HL-60/S4 (cell line): ENCODE data around the gene HCLS1.
"Not testable (repeated sequence)": the region's sequence is repeated elsewhere in the genome, so short reads cannot be mapped to it uniquely, and the experiment has no call there.

ENCODE experiments used
- in situ Hi-C: fragments of 300-500 bp; cut with MboI; formaldehyde crosslinking; loops from 2 replicates; pipeline ENCODE4 v1.14.3; 2022; ENCODE audit warnings: low sequenced_read_pairs

Gene HCLS1

DNA sequence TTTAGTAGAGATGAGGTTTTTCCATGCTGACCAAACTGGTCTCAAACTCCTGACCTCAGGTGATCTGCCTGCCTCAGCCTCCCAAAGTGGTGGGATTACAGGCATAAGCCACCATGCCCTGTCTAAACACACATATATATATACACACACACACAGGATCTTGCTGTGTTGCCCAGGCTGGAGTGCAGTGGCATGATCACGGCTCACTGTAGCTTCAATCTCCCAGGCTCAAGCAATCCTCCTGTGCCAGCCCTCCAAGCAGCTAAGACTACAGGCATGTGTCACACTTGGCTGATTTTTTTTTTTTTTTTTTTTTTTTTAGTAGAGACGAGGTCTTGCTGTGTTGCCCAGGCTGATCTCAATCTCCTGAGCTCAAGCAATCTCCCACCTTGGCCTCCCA, 60.8 kb downstream of the HCLS1 start:
- in situ Hi-C loops, result not testable (repeated sequence)

DNA sequence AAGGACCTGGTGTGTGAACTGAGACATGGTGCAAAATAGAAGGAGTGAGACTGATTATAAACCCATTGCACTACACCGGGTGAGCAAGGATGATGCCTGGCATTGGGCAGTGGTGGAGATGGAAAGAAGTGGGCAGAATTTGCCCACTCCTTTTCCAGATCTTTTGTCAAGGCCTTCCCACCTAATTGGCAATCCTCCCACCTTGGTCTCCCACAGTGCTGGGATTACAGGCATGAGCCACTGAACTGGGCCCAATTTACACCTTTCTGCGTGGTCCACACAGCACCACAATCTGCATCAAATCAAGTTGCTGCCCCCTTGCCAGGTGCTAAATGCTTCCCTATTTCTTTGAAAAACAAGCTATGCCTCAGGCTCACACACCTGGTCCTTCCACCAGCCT, 62.1 kb downstream of the HCLS1 start:
- in situ Hi-C loops, result no loop called here

DNA sequence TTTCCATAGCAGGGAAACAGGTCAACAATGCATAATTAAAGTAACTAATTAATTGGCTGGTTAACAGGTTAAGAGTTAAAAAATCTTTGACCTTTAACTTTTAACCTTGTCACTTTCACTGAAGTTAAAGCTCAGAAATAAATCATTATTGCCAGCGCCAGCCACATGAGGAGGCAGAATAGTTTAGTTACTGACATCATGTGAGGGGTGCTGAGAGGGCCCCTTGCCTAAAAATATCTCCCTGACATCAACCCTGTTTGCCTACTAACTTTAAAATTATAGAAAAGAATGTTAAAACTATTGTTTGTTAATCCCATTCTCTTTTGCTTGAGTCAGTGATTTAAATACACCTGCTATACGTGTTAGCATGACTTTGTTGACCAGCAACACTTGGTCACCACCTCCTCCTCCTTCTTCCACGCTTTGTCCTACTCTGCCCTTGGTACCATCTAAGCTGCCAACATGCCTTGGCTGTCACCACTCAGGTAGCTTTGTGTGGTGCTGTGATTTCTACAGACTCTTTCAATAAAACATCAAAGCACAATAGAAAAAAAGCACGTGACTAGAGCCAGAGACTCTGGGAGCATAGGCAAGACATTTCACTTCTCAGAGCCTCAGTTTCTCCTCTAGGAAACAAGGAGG, 64.8 kb downstream of the HCLS1 start:
- in situ Hi-C loops, result no loop called here

DNA sequence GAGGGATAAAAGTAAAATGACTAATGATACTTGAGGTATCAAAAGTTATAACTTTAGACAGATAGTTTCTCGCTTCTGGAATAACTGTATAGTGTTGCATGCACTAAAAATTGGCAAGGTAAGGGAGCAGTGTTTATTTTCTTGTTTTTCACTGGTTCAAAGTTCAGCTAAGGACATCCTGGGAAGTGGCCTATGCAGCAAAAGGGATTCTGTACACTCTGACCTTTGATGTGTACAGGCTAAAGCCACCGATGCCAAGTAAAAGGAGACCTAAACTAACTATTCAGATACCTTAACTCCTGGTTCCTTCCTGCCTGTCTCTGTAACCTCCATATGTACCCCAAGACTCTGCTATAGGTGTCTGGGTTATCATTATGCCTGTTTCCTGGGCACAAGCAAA, 65.9 kb downstream of the HCLS1 start:
- in situ Hi-C loops, result no loop called here

DNA sequence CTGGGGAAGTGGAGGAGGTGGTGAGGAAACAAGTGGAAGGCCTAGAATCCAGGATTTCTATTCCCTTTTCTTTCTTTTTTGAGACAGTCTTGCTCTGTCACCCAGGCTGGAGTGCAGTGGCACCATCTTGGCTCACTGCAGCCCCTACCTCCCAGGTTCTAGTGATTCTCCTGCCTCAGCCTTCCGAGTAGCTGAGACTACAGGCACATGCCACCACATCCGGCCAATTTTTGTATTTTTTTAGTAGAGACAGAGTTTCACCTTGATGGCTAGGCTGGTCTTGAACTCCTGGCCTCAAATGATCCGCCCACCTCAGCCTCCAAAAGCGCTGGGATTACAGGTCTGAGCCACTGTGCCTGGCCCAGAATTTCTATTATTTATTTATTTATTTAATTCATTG, 66.9 kb downstream of the HCLS1 start:
- in situ Hi-C loops, result not testable (repeated sequence)

DNA sequence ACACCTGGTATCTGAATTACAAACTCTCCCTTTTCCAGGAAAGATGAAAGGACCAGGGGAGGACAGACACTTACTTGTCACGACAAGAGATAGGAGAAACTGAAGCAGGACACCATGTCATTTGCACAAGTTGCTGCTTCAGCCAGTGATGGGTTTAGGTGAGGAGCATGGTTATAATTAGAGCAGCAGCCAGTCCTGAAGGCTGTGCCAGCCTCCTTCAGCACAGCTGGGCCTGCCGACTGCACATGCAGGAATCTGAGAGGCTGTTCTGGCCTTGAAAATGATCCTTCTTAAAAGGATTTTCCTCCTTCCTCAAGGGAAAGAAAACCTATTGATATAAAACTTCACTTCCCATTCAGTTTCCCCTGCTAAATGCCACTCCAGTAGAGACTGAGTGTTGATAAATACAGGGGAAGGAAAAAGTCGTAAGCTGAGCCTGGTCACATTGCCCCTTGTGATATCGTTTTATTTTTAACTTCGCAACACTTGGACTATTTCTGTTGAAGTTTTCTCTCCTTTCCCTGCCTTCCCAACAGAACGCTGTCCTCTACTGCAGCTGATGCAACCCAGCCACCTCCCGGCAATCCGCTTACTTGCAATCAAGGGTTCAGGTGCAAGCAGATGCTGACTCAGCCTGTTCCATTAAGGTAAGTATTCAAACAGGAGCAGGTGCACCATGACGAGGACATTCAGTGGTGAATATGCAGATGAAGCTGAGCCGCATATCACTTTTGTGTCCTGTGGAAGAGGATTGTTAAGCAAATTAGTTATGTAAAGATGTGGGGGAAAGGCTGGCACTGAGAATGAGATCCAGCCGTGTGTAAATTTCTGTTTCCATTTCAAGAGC, 67.6 kb downstream of the HCLS1 start, which contains the start of gene FBXO40:
Gene FBXO40, plus strand, starts transcription at position 524 of the 847 bp plus-strand sequence. CDS start 27,197 bp downstream, outside the sequence.
- in situ Hi-C loops, result no loop called here

DNA sequence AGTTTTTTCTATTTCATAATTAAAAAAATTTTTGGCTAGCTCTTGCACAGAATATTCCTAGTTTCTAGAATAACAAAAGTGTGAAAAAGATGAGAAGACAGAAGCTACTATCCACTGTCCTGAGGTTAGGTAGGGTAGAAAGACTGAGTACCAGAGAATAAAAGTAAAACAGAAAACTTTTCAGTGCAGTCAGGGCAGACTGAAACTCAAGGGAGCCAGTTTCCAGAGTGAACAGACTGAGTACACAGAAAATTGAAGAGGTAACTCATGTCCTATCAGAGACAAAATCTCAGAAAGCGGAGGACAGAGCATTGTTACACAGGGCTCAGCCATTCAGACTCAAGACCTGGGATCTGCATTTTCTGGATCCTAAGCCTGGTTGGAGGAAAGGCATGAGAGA, 76.3 kb downstream of the HCLS1 start:
- in situ Hi-C loops, result no loop called here

DNA sequence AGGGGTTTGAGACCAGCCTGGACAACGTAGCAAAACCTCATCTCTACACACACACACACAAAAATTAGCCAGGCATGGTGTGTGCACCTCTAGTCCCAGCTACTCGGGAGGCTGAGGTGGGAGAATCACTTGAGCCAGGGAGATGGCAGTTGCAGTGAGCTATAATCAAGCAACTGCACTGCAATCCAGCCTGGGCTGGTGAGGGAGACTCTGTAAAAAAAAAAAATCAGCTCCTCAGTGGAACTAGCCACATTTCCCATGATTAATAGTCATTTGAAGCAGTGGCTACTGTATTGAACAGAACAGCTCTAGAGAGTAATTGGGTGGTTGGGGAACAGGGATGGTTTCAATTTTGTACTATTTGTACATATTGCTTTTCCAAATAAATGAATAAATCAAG, 79.0 kb downstream of the HCLS1 start:
- in situ Hi-C loops, result no loop called here
